ENCODE data around the gene DUSP5.

The DUSP5 gene

DNA sequence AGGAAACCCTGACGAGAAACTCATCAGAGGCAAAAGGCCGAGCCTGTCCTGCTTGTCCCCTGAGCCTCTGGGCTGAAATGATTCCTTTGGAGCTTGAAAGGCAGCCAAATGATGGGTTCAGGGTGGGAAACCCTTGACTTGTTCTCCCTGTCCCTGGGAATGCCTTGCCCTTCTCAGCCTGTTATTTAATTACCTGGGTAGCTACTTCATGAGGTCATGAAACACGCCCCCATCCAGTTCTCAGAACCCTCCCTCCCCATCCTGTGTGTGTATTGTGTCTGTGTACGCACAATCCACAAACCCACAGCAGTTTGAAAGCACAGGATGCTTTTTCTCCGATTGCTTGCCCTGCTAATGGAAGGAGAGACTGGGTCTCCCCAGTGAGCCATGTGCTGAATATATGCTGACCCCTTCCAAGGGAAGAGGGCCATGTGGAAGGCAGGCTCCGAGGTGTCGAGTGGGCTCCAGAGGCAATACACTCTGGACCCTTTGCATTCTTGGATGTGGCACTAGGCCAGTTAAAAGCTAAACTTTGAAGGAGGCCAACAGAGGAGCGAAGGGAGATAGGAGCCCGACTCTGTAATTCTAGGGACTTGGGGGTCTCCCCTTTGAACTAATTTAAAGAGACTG is 10.6 kb downstream of the DUSP5 start:
- H3K9ac ChIP-seq: no peak overlapping the region
- no peak overlapping the region for H3K4me2 ChIP-seq (ENCODE audit: low read length)
- no peaks in the 10 kb centered on the region for H3K9me3 ChIP-seq (ENCODE audit: control insufficient read depth, low read length)
- H2AFZ ChIP-seq: no peak overlapping the region
- no peaks in the 10 kb centered on the region for H3K4me1 ChIP-seq
- peak overlapping the region; percentile 11 for H3K27ac ChIP-seq
- H3K36me3 ChIP-seq (ENCODE audit: control insufficient read depth, insufficient read depth, low read length): no peaks in the 10 kb centered on the region
- TF ChIP-seq, protein P1, sequence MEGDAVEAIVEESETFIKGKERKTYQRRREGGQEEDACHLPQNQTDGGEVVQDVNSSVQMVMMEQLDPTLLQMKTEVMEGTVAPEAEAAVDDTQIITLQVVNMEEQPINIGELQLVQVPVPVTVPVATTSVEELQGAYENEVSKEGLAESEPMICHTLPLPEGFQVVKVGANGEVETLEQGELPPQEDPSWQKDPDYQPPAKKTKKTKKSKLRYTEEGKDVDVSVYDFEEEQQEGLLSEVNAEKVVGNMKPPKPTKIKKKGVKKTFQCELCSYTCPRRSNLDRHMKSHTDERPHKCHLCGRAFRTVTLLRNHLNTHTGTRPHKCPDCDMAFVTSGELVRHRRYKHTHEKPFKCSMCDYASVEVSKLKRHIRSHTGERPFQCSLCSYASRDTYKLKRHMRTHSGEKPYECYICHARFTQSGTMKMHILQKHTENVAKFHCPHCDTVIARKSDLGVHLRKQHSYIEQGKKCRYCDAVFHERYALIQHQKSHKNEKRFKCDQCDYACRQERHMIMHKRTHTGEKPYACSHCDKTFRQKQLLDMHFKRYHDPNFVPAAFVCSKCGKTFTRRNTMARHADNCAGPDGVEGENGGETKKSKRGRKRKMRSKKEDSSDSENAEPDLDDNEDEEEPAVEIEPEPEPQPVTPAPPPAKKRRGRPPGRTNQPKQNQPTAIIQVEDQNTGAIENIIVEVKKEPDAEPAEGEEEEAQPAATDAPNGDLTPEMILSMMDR (IDR thresholded peaks at IDR 0.05): no peak
- no peaks in the 10 kb centered on the region for H3K27me3 ChIP-seq (ENCODE audit: control insufficient read depth, insufficient read depth, low read length)
- H3K79me2 ChIP-seq: no peaks in the 10 kb centered on the region
- H3K4me3 ChIP-seq (ENCODE audit: low read depth, low read length): no peak overlapping the region

DNA sequence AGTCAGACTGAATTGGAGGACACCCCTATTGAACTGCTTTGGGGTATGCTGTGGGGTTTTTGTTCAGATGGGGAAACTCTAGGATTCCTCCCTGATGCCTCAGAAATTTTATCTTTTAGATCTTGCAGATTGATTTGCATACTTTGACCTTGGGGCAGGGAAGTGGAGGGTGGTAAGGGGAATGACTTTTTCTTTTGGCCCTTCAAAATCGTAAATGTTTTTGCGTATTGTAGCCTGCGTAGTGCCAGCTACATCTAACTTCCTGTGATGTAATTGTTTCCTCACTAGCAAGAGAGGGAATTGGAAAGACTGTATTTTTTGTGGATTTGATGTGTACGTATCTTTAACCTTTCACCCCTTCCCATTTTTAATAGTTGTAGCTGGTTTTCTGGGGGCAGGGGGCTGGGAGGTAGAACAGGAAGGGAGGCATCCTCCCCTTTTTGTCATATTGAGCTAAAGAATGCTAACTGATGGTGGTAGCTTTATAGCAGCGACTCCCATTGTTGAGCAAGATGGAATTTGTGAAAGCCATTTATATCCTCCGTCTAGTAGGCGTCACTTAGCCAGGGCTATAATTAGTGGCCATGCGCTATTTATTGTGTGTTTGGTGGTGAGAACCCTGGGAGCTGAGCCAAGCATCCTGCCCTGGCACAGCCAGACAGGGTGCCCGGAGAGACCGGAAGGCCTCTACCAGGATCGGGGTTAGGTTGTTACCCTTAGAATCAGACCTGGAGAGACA is 11.3 kb downstream of the DUSP5 start:
- Histone ChIP-seq H2AFZ (no peak overlapping the region), H3K36me3 (ENCODE audit: control insufficient read depth, insufficient read depth, low read length) (no peaks in the 10 kb centered on the region), H3K27ac (peak overlapping the region; percentile 11), H3K9ac (no peak overlapping the region), H3K79me2 (no peaks in the 10 kb centered on the region), H3K27me3 (ENCODE audit: control insufficient read depth, insufficient read depth, low read length) (no peaks in the 10 kb centered on the region), H3K4me1 (no peaks in the 10 kb centered on the region), H3K4me2 (ENCODE audit: low read length) (no peak overlapping the region), H3K4me3 (ENCODE audit: low read depth, low read length) (no peak overlapping the region), H3K9me3 (ENCODE audit: control insufficient read depth, low read length) (no peaks in the 10 kb centered on the region)
- TF ChIP-seq, protein P1 (IDR thresholded peaks at IDR 0.05): no peak

DNA sequence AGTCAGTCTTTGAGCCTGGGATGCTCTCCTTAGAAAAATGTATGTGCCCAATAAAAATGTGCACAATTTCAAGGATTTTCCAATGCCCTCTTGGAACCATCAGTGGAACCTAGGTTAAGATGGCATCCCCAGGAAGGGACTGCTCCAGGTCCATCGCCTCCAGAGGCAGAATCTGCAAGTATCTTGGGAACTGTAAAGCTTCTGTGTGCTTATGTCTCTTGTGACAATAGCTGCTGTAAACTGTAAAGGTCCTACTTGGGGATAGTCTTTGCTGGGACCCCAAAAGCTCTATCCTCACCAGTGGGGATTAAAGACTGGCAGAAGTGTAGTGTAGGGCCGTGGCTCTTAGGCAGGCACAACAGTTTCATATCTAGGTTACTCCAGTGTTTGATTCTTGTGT is 11.9 kb downstream of the DUSP5 start:
- H3K4me3 ChIP-seq (ENCODE audit: low read depth, low read length): no peak overlapping the region
- H3K9me3 ChIP-seq (ENCODE audit: control insufficient read depth, low read length): no peaks in the 10 kb centered on the region
- no peak overlapping the region for H3K4me2 ChIP-seq (ENCODE audit: low read length)
- no peaks in the 10 kb centered on the region for H3K27me3 ChIP-seq (ENCODE audit: control insufficient read depth, insufficient read depth, low read length)
- H3K9ac ChIP-seq: no peak overlapping the region
- no peaks in the 10 kb centered on the region for H3K79me2 ChIP-seq
- H3K27ac ChIP-seq: no peak overlapping the region
- no peaks in the 10 kb centered on the region for H3K36me3 ChIP-seq (ENCODE audit: control insufficient read depth, insufficient read depth, low read length)
- H2AFZ ChIP-seq: no peak overlapping the region
- TF ChIP-seq, protein P1 (IDR thresholded peaks at IDR 0.05): no peak
- no peaks in the 10 kb centered on the region for H3K4me1 ChIP-seq

DNA sequence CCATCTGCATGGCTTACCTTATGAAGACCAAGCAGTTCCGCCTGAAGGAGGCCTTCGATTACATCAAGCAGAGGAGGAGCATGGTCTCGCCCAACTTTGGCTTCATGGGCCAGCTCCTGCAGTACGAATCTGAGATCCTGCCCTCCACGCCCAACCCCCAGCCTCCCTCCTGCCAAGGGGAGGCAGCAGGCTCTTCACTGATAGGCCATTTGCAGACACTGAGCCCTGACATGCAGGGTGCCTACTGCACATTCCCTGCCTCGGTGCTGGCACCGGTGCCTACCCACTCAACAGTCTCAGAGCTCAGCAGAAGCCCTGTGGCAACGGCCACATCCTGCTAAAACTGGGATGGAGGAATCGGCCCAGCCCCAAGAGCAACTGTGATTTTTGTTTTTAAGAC is 12.4 kb downstream of the DUSP5 start:
- H2AFZ ChIP-seq: no peak overlapping the region
- H3K9me3 ChIP-seq (ENCODE audit: control insufficient read depth, low read length): no peaks in the 10 kb centered on the region
- H3K9ac ChIP-seq: no peak overlapping the region
- no peaks in the 10 kb centered on the region for H3K27me3 ChIP-seq (ENCODE audit: control insufficient read depth, insufficient read depth, low read length)
- no peaks in the 10 kb centered on the region for H3K36me3 ChIP-seq (ENCODE audit: control insufficient read depth, insufficient read depth, low read length)
- H3K4me3 ChIP-seq (ENCODE audit: low read depth, low read length): no peak overlapping the region
- TF ChIP-seq, protein P1 (IDR thresholded peaks at IDR 0.05): no peak
- H3K27ac ChIP-seq: no peak overlapping the region
- no peaks in the 10 kb centered on the region for H3K79me2 ChIP-seq
- no peak overlapping the region for H3K4me2 ChIP-seq (ENCODE audit: low read length)
- no peaks in the 10 kb centered on the region for H3K4me1 ChIP-seq

DNA sequence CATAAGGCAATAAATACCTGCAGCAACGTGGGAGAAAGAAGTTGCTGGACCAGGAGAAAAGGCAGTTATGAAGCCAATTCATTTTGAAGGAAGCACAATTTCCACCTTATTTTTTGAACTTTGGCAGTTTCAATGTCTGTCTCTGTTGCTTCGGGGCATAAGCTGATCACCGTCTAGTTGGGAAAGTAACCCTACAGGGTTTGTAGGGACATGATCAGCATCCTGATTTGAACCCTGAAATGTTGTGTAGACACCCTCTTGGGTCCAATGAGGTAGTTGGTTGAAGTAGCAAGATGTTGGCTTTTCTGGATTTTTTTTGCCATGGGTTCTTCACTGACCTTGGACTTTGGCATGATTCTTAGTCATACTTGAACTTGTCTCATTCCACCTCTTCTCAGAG is 13.0 kb downstream of the DUSP5 start:
- H3K36me3 ChIP-seq (ENCODE audit: control insufficient read depth, insufficient read depth, low read length): no peaks in the 10 kb centered on the region
- no peaks in the 10 kb centered on the region for H3K4me1 ChIP-seq
- no peak overlapping the region for H3K9ac ChIP-seq
- no peaks in the 10 kb centered on the region for H3K9me3 ChIP-seq (ENCODE audit: control insufficient read depth, low read length)
- no peak overlapping the region for H3K4me3 ChIP-seq (ENCODE audit: low read depth, low read length)
- no peak overlapping the region for H3K4me2 ChIP-seq (ENCODE audit: low read length)
- H3K27me3 ChIP-seq (ENCODE audit: control insufficient read depth, insufficient read depth, low read length): no peaks in the 10 kb centered on the region
- H2AFZ ChIP-seq: no peak overlapping the region
- no peak overlapping the region for H3K27ac ChIP-seq
- H3K79me2 ChIP-seq: no peaks in the 10 kb centered on the region
- TF ChIP-seq, protein P1 (IDR thresholded peaks at IDR 0.05): no peak
